CD14-positive monocyte (primary cell): Measurements from ENCODE around the gene APOBEC2. TPM values are rescaled to one million over a fixed set of nuclear protein-coding genes. Genes with fewer than 3 reads are reported as not detected.

Source experiments
- DNase-seq, 3 donors: peaks; one replicate each; pipeline ENCODE4 v3.0.0-alpha.2; 2011 to 2022
- H2AFZ ChIP-seq: 2 replicates; pipeline ENCODE4 v1.6.0; 2012; ENCODE audit warnings: mild to moderate bottlenecking, low read depth, low read length, inconsistent platforms; ENCODE audit not compliant: insufficient read depth, poor library complexity, severe bottlenecking
- H3K27ac ChIP-seq, 2 donors: 1 replicate in 1 of 2; 2 replicates in 1 of 2; pipeline ENCODE4 v1.5.1; 2012 to 2013; ENCODE audit warnings: low read length in 2 of 2, control low read depth in 1 of 2, inconsistent platforms in 1 of 2, low read depth in 1 of 2, mild to moderate bottlenecking in 1 of 2
- H3K27me3 ChIP-seq, 2 donors: one replicate each; pipeline versions ENCODE4 v1.6.0 to v1.6.1; 2011 to 2013; ENCODE audit warnings: low read length in 2 of 2; ENCODE audit not compliant: control insufficient read depth in 2 of 2, insufficient read depth in 2 of 2
- H3K36me3 ChIP-seq, 2 donors: replicated peaks in 1 of 2; 1 replicate in 1 of 2; 2 replicates in 1 of 2; pipeline versions ENCODE4 v1.5.1 to v1.6.1; 2012 to 2013; ENCODE audit warnings: low read length in 2 of 2, control low read depth in 1 of 2, inconsistent platforms in 1 of 2, mild to moderate bottlenecking in 1 of 2; ENCODE audit not compliant: insufficient read depth in 2 of 2, control insufficient read depth in 1 of 2
- H3K4me1 ChIP-seq, 2 donors: 1 replicate in 1 of 2; 2 replicates in 1 of 2; pipeline versions ENCODE4 v1.5.1 to v1.6.1; 2012 to 2013; ENCODE audit warnings: low read length in 2 of 2, control low read depth in 1 of 2, inconsistent platforms in 1 of 2, mild to moderate bottlenecking in 1 of 2, moderate library complexity in 1 of 2; ENCODE audit not compliant: insufficient read depth in 2 of 2, control insufficient read depth in 1 of 2
- H3K4me2 ChIP-seq: replicated peaks from 2 replicates; pipeline ENCODE3; 2012; ENCODE audit warnings: low read length, moderate library complexity, mild to moderate bottlenecking; ENCODE audit not compliant: poor library complexity, severe bottlenecking; ENCODE audit errors: extremely low read depth
- H3K4me3 ChIP-seq, 3 experiments: fragments of 200-600 bp in 1 of 3; sonication (generic) in 1 of 3; replicated peaks in 1 of 3; 1 replicate in 2 of 3; 2 replicates in 1 of 3; pipeline ENCODE4 v1.5.1; 2011 to 2013; ENCODE audit warnings: low read length in 3 of 3, mild to moderate bottlenecking in 3 of 3, control low read depth in 2 of 3, low read depth in 2 of 3, inconsistent platforms in 1 of 3, moderate library complexity in 1 of 3
- H3K79me2 ChIP-seq: 2 replicates; pipeline ENCODE4 v1.6.0; 2012; ENCODE audit warnings: mild to moderate bottlenecking, control low read depth, inconsistent platforms, low read length, moderate library complexity; ENCODE audit not compliant: insufficient read depth
- H3K9ac ChIP-seq: 2 replicates; pipeline ENCODE4 v1.6.0; 2017; ENCODE audit warnings: low read length, mild to moderate bottlenecking; ENCODE audit not compliant: insufficient read depth, poor library complexity, severe bottlenecking
- H3K9me3 ChIP-seq, 2 donors: replicated peaks in 1 of 2; 1 replicate in 1 of 2; 2 replicates in 1 of 2; pipeline versions ENCODE4 v1.5.1 to v1.6.1; 2012 to 2013; ENCODE audit warnings: low read length in 2 of 2, control low read depth in 1 of 2; ENCODE audit not compliant: control insufficient read depth in 1 of 2, insufficient read depth in 1 of 2
- H4K20me1 ChIP-seq: 2 replicates; pipeline ENCODE4 v1.6.0; 2012; ENCODE audit warnings: mild to moderate bottlenecking, low read length, control low read depth, moderate library complexity; ENCODE audit not compliant: insufficient read depth
- H3K27ac Mint-ChIP-seq, 7 donors: one replicate each; pipeline ENCODE4 v1.8.0; 2020; ENCODE audit warnings: mild to moderate bottlenecking in 7 of 7, mixed read lengths in 7 of 7, moderate library complexity in 6 of 7, inconsistent platforms in 2 of 7
- H3K27me3 Mint-ChIP-seq, 3 donors: one replicate each; pipeline ENCODE4 v1.8.0; 2021 to 2022; ENCODE audit warnings: low read depth in 3 of 3, mild to moderate bottlenecking in 3 of 3, mixed read lengths in 3 of 3, moderate library complexity in 3 of 3, inconsistent platforms in 1 of 3
- H3K36me3 Mint-ChIP-seq, 2 donors: one replicate each; pipeline ENCODE4 v1.8.0; 2020; ENCODE audit warnings: mixed read lengths in 2 of 2, inconsistent platforms in 1 of 2, mild to moderate bottlenecking in 1 of 2
- H3K4me1 Mint-ChIP-seq: one replicate; pipeline ENCODE4 v1.8.0; 2020; ENCODE audit warnings: mild to moderate bottlenecking, mixed read lengths
- H3K4me3 Mint-ChIP-seq, 2 donors: one replicate each; pipeline ENCODE4 v1.8.0; 2020; ENCODE audit warnings: mild to moderate bottlenecking in 2 of 2, mixed read lengths in 2 of 2, moderate library complexity in 1 of 2
- H3K9me3 Mint-ChIP-seq, 7 donors: one replicate each; pipeline ENCODE4 v1.8.0; 2020 to 2022; ENCODE audit warnings: mixed read lengths in 7 of 7, mild to moderate bottlenecking in 6 of 7, moderate library complexity in 6 of 7, inconsistent platforms in 2 of 7
- WGBS: methylation state at CpG from one replicate; pipeline ENCODE4 v1.1.5; 2013; ENCODE audit warnings: missing lambda C conversion rate; ENCODE audit not compliant: insufficient coverage; 5-methylcytosine and 5-hydroxymethylcytosine counted together
- intact Hi-C, 2 donors: fragments of 100-400 bp; cut with micrococcal nuclease; formaldehyde crosslinking; loops; one replicate each; pipeline versions ENCODE4 v1.15.0 to v1.15.1; 2023
- polyA plus RNA-seq, 3 donors: library from polyadenylated mRNA; depleted of rRNA in 1 of 3; unstranded in 2 of 3; stranded (reverse) in 1 of 3; fragments of 300-500 nt in 2 of 3; fragments of >200 nt in 1 of 3; fragmentation: Illumina TruSeq in 2 of 3; gene quantifications; 1 replicate in 2 of 3; 2 replicates in 1 of 3; pipeline ENCODE4 v1.2.3, GENCODE V29; 2012 to 2021
- TF ChIP-seq, protein P1 (sequence below): fragments of 200-600 bp; IDR thresholded peaks from one replicate; pipeline ENCODE4 v1.8.0; 2022; ENCODE audit warnings: antibody characterized with exemption, mild to moderate bottlenecking

APOBEC2 gene
- polyA plus RNA-seq, 3 donors, result 0.14 to 0.42 TPM; not detected in 1

DNA sequence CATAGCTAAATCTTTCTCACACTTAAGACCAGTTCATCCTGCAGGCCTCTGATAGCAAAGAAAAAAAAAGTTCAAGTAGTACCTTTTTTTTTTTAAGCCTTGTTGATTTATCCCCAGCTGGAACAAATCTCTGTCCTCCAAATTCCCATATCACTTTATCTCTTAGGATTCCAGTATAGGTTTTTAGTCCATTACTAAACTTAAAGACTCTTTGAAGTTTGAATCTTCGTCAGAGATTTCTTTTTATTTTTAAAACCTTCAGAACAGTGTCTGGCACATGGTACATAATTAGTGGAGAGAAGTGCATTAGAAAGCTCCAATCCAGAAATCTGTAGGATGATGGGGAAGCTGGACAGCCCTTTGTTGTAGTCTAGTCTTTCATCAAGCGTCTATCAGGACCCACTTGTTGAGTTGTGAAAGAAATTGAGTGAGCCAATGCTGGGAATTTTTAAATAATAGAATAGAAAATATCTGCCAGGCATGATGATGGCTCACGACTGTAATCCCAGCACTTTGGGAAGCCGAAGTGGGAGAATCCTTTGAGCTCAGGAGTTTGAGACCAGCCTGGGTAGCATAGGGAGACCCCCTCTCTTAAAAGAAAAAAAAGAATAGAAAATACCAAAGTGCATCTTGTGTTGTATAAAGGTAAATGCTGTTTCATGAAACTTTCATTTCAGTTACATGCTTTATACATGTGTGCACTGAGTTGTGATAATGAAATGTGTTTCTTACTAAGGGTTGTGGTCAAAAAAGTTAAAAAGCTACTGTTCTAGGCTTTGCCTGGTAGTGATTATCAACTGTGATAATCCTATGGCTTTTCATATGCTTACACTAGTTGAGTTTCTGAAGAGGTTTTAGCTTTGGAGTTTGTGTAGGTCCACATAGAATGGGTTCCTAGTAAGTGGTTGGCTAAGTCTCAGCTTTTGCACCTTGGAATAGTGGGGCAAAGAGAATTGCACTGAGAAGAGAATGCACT lies 22.9 kb downstream of the APOBEC2 start:
- Mint-ChIP-seq H3K4me3 (no peak overlapping the region), H3K36me3 (peaks cover 25% of the 10 kb centered on the region in 2 donors), H3K9me3 (no peaks in the 10 kb centered on the region), H3K27me3 (no peaks in the 10 kb centered on the region), H3K27ac (peak overlapping the region in 4 of 7 donors; percentile 4 to 33 (median 14)), H3K4me1 (peaks cover 35% of the 10 kb centered on the region)
- DNase-seq, result no peak
- Histone ChIP-seq H3K27me3 (no peaks in the 10 kb centered on the region), H3K4me1 (peaks cover 24 to 32% of the 10 kb centered on the region in 2 donors), H3K4me2 (no peak overlapping the region), H2AFZ (no peak overlapping the region), H3K27ac (no peak overlapping the region), H3K79me2 (peaks cover 78% of the 10 kb centered on the region), H3K9me3 (no peaks in the 10 kb centered on the region), H3K4me3 (no peak overlapping the region), H4K20me1 (peaks cover 36% of the 10 kb centered on the region), H3K9ac (no peak overlapping the region), H3K36me3 (peaks cover 20 to 31% of the 10 kb centered on the region in 2 donors)
- WGBS, result 100% methylated on average over 1 of the region's 4 CpGs
- TF ChIP-seq, protein P1, sequence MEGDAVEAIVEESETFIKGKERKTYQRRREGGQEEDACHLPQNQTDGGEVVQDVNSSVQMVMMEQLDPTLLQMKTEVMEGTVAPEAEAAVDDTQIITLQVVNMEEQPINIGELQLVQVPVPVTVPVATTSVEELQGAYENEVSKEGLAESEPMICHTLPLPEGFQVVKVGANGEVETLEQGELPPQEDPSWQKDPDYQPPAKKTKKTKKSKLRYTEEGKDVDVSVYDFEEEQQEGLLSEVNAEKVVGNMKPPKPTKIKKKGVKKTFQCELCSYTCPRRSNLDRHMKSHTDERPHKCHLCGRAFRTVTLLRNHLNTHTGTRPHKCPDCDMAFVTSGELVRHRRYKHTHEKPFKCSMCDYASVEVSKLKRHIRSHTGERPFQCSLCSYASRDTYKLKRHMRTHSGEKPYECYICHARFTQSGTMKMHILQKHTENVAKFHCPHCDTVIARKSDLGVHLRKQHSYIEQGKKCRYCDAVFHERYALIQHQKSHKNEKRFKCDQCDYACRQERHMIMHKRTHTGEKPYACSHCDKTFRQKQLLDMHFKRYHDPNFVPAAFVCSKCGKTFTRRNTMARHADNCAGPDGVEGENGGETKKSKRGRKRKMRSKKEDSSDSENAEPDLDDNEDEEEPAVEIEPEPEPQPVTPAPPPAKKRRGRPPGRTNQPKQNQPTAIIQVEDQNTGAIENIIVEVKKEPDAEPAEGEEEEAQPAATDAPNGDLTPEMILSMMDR, result no peak
- intact Hi-C loops, result loop anchor here in 1 of 2 donors (10.0 kb wide), 1 partner anchor 659 kb away; the partner anchor contains the start of gene TFEB

DNA sequence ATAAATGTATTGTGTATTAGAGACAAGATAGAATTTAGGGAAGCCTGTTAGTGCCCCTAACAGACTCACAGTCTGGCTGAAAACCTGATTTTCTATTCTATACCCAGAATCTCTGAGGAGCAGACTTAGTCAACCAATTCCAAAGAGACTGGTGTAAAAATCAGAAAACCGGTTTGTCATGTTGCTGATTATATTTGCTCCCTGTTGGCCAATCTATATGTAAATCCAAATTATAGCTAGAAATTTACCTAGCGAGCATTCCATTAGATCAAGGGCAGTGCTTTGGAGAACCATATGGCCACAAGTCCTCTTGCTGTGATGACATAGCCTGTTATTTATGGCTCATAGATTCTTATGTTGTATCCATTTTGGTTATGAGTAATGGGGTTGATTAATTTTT lies 24.5 kb downstream of the APOBEC2 start:
- intact Hi-C loops, result loop anchor here in 1 of 2 donors (10.0 kb wide), 1 partner anchor 657 kb away; the partner anchor contains the start of gene TFEB
- Histone ChIP-seq H3K27ac (no peak overlapping the region), H2AFZ (no peak overlapping the region), H3K4me2 (no peak overlapping the region), H3K27me3 (no peaks in the 10 kb centered on the region), H3K9me3 (no peaks in the 10 kb centered on the region), H3K79me2 (peaks cover 91% of the 10 kb centered on the region), H4K20me1 (peaks cover 50% of the 10 kb centered on the region), H3K36me3 (peaks cover 30 to 47% of the 10 kb centered on the region in 2 donors), H3K9ac (no peak overlapping the region), H3K4me1 (peaks cover 20 to 26% of the 10 kb centered on the region in 2 donors), H3K4me3 (no peak overlapping the region)
- DNase-seq, result no peak
- Mint-ChIP-seq H3K9me3 (no peaks in the 10 kb centered on the region), H3K36me3 (peaks cover 35 to 38% of the 10 kb centered on the region in 2 donors), H3K27me3 (no peaks in the 10 kb centered on the region), H3K4me1 (peaks cover 30% of the 10 kb centered on the region), H3K4me3 (no peak overlapping the region), H3K27ac (no peak overlapping the region)
- WGBS, result 100% methylated on average over 1 of the region's 2 CpGs
- TF ChIP-seq, protein P1, result no peak
